H1 (cell line): ENCODE data around the gene GGA2. TPM values are rescaled to one million over a fixed set of nuclear protein-coding genes. Genes with fewer than 3 reads are reported as not detected.

Source experiments
- CTCF ChIA-PET: fragments of 300-600 bp; sonication (Branson Sonifier 250); formaldehyde crosslinking; loops from one replicate; lab custom pipeline; 2021; ENCODE audit not compliant: partially characterized antibody; lab: Charles Lee
- POLR2A ChIA-PET: fragments of 300-600 bp; sonication (Branson Sonifier 250); formaldehyde crosslinking; loops from one replicate; lab custom pipeline; 2021; ENCODE audit warnings: inconsistent platforms; ENCODE audit not compliant: partially characterized antibody; lab: Charles Lee
- DNase-seq, 2 experiments: peaks; one replicate each; pipeline versions ENCODE4 v3.0.0 to v3.0.0-alpha.2; 2010 to 2022; ENCODE audit warnings: low spot score in 2 of 2, low read depth in 1 of 2, mixed read lengths in 1 of 2
- FAIRE-seq: peaks from 2 replicates; lab custom pipeline; 2011; peaks lifted over from hg19 to GRCh38; lab: Jason Lieb, UNC
- H2AFZ ChIP-seq: 2 replicates; pipeline ENCODE4 v1.8.1; 2012; ENCODE audit warnings: low read length, inconsistent platforms
- H2AK5ac ChIP-seq: 2 replicates; pipeline ENCODE4 v1.6.1; 2013; ENCODE audit warnings: low read depth, low read length
- H2BK120ac ChIP-seq: replicated peaks from 2 replicates; pipeline ENCODE3; 2013; ENCODE audit warnings: low read depth, low read length, inconsistent platforms
- H2BK12ac ChIP-seq: 2 replicates; pipeline ENCODE4 v1.6.1; 2013; ENCODE audit warnings: low read depth, low read length
- H2BK15ac ChIP-seq: 2 replicates; pipeline ENCODE4 v1.6.1; 2013; ENCODE audit warnings: low read length
- H2BK20ac ChIP-seq: 2 replicates; pipeline ENCODE4 v1.6.1; 2013; ENCODE audit warnings: low read length
- H2BK5ac ChIP-seq: 2 replicates; pipeline ENCODE4 v1.6.1; 2013; ENCODE audit warnings: low read depth, low read length
- H3K14ac ChIP-seq: 2 replicates; pipeline ENCODE4 v1.6.1; 2013; ENCODE audit warnings: inconsistent platforms; ENCODE audit not compliant: insufficient read length
- H3K18ac ChIP-seq: 2 replicates; pipeline ENCODE4 v1.6.1; 2013; ENCODE audit warnings: low read length; ENCODE audit errors: extremely low read depth
- H3K23ac ChIP-seq: 2 replicates; pipeline ENCODE4 v1.6.1; 2013; ENCODE audit warnings: inconsistent platforms; ENCODE audit not compliant: insufficient read length
- H3K23me2 ChIP-seq: 2 replicates; pipeline ENCODE4 v1.6.1; 2013; ENCODE audit warnings: low read depth, low read length
- H3K27ac ChIP-seq: 2 replicates; pipeline ENCODE4 v1.6.1; 2011; ENCODE audit warnings: low read depth, low read length, inconsistent platforms
- H3K27me3 ChIP-seq, 4 experiments: replicated peaks in 1 of 4; 1 replicate in 1 of 4; 2 replicates in 3 of 4; pipeline versions ENCODE4 v1.6.1 to v1.8.1; 2011 to 2013; ENCODE audit warnings: low read length in 3 of 4, mild to moderate bottlenecking in 3 of 4, inconsistent platforms in 2 of 4, mixed read lengths in 2 of 4, moderate library complexity in 1 of 4; ENCODE audit not compliant: control insufficient read depth in 3 of 4, insufficient read depth in 3 of 4; ENCODE audit errors: extremely low read depth in 1 of 4
- H3K36me3 ChIP-seq, 4 experiments: 2 replicates each; pipeline versions ENCODE4 v1.6.1 to v1.8.1; 2011 to 2013; ENCODE audit warnings: mild to moderate bottlenecking in 4 of 4, low read length in 3 of 4, moderate library complexity in 2 of 4, control low read depth in 1 of 4, inconsistent platforms in 1 of 4; ENCODE audit not compliant: insufficient read depth in 4 of 4, control insufficient read depth in 2 of 4
- H3K4ac ChIP-seq: replicated peaks from 2 replicates; pipeline ENCODE3; 2013; ENCODE audit warnings: low read length, low read depth, mixed read lengths, inconsistent platforms; ENCODE audit not compliant: insufficient read length
- H3K4me1 ChIP-seq, 4 experiments: replicated peaks in 1 of 4; 1 replicate in 1 of 4; 2 replicates in 3 of 4; pipeline versions ENCODE4 v1.6.1 to v1.8.1; 2011 to 2013; ENCODE audit warnings: low read length in 3 of 4, inconsistent platforms in 2 of 4, mixed read lengths in 1 of 4; ENCODE audit not compliant: insufficient read depth in 4 of 4, control insufficient read depth in 3 of 4
- H3K4me2 ChIP-seq, 2 experiments: 2 replicates each; pipeline versions ENCODE4 v1.6.1 to v1.8.1; 2011 to 2013; ENCODE audit warnings: low read depth in 2 of 2, low read length in 2 of 2, control low read depth in 1 of 2, inconsistent platforms in 1 of 2, mild to moderate bottlenecking in 1 of 2; ENCODE audit not compliant: insufficient read depth in 1 of 2
- H3K4me3 ChIP-seq, 4 experiments: fragments of 200-600, 300-600 bp in 1 of 4; sonication (generic), shearing (Covaris generic), sonication (Bioruptor Twin) in 1 of 4; 2 replicates each; pipeline versions ENCODE4 v1.5.1 to v1.8.1; 2011 to 2016; ENCODE audit warnings: low read length in 4 of 4, low read depth in 3 of 4, control low read depth in 2 of 4, inconsistent platforms in 2 of 4, mild to moderate bottlenecking in 2 of 4, mixed read lengths in 1 of 4, moderate library complexity in 1 of 4; ENCODE audit not compliant: insufficient read depth in 2 of 4; ENCODE audit errors: extremely low read depth in 1 of 4
- H3K56ac ChIP-seq: replicated peaks from 2 replicates; pipeline ENCODE3; 2013; ENCODE audit warnings: low read depth, mild to moderate bottlenecking, mixed read lengths, low read length, inconsistent platforms; ENCODE audit not compliant: insufficient read length
- H3K79me1 ChIP-seq: 2 replicates; pipeline ENCODE4 v1.6.1; 2013; ENCODE audit warnings: low read depth, low read length, control low read depth
- H3K79me2 ChIP-seq, 2 experiments: 2 replicates each; pipeline versions ENCODE4 v1.6.1 to v1.8.1; 2012 to 2013; ENCODE audit warnings: low read length in 2 of 2, mild to moderate bottlenecking in 2 of 2, inconsistent platforms in 1 of 2; ENCODE audit not compliant: insufficient read depth in 2 of 2, control insufficient read depth in 1 of 2
- H3K9ac ChIP-seq, 4 experiments: replicated peaks in 1 of 4; 1 replicate in 1 of 4; 2 replicates in 3 of 4; pipeline versions ENCODE4 v1.6.1 to v1.8.1; 2011 to 2013; ENCODE audit warnings: low read depth in 3 of 4, low read length in 3 of 4, control low read depth in 2 of 4, mild to moderate bottlenecking in 2 of 4, moderate library complexity in 2 of 4, inconsistent platforms in 1 of 4; ENCODE audit errors: extremely low read depth in 1 of 4
- H3K9me3 ChIP-seq, 2 experiments: 2 replicates each; pipeline versions ENCODE4 v1.6.1 to v1.8.1; 2012 to 2013; ENCODE audit warnings: mild to moderate bottlenecking in 2 of 2, moderate library complexity in 2 of 2, control low read depth in 1 of 2, inconsistent platforms in 1 of 2, low read depth in 1 of 2, low read length in 1 of 2, mixed read lengths in 1 of 2; ENCODE audit not compliant: insufficient read depth in 2 of 2
- H4K20me1 ChIP-seq, 2 experiments: replicated peaks in 1 of 2; 2 replicates each; pipeline versions ENCODE3 to v1.8.1; 2011 to 2013; ENCODE audit warnings: inconsistent platforms in 2 of 2, low read length in 2 of 2, mild to moderate bottlenecking in 1 of 2; ENCODE audit not compliant: insufficient read depth in 2 of 2, control insufficient read depth in 1 of 2
- H4K5ac ChIP-seq: 2 replicates; pipeline ENCODE4 v1.6.1; 2013; ENCODE audit warnings: low read length, low read depth, mixed read lengths, inconsistent platforms; ENCODE audit not compliant: insufficient read length
- H4K8ac ChIP-seq: 2 replicates; pipeline ENCODE4 v1.8.0; 2013; ENCODE audit warnings: mild to moderate bottlenecking, moderate library complexity, low read length, inconsistent platforms; ENCODE audit not compliant: insufficient read depth; ENCODE audit errors: extremely low read depth
- H4K91ac ChIP-seq: replicated peaks from 2 replicates; pipeline ENCODE3; 2013; ENCODE audit warnings: low read length, mixed read lengths, inconsistent platforms; ENCODE audit not compliant: insufficient read length
- ASH2L ChIP-seq: fragments of 200-600, 300-600 bp; sonication (generic); IDR thresholded peaks from one replicate; pipeline ENCODE4 v1.7.1; 2017; ENCODE audit warnings: low read length
- JUND ChIP-seq: IDR thresholded peaks from 2 replicates; pipeline ENCODE4 v1.6.1; 2011; ENCODE audit warnings: mild to moderate bottlenecking, improper control_type of control experiment, low read length
- NANOG ChIP-seq: IDR thresholded peaks from 2 replicates; pipeline ENCODE4 v1.6.1; 2011; ENCODE audit warnings: low read length, low read depth, mild to moderate bottlenecking, inconsistent platforms; ENCODE audit not compliant: insufficient read depth, poor library complexity, severe bottlenecking
- RAD21 ChIP-seq, 2 experiments: IDR thresholded peaks in 1 of 2; conservative IDR thresholded peaks in 1 of 2; 2 replicates each; pipeline ENCODE4 v1.6.1; 2011; ENCODE audit warnings: low read depth in 2 of 2, low read length in 2 of 2, improper control_type of control experiment in 1 of 2, inconsistent platforms in 1 of 2, mild to moderate bottlenecking in 1 of 2, moderate library complexity in 1 of 2
- RBBP5 ChIP-seq: IDR thresholded peaks from 2 replicates; pipeline ENCODE4 v1.7.1; 2012; ENCODE audit warnings: low read depth, mild to moderate bottlenecking, inconsistent platforms, low read length, moderate library complexity, borderline replicate concordance
- ZNF274 ChIP-seq: IDR thresholded peaks from 2 replicates; pipeline ENCODE4 v1.7.0; 2012; ENCODE audit warnings: low read length, borderline replicate concordance; ENCODE audit errors: extremely low read depth
- WGBS, 2 experiments: shearing (Covaris generic) in 1 of 2; methylation state at CpG; one replicate each; pipeline versions ENCODE4 v1.1.6 to v1.1.7; 2013 to 2015; ENCODE audit warnings: low lambda C conversion rate in 2 of 2, mixed read lengths in 2 of 2, inconsistent platforms in 1 of 2, low coverage in 1 of 2, missing lambda C conversion rate in 1 of 2; ENCODE audit not compliant: insufficient replicate concordance in 2 of 2, insufficient coverage in 1 of 2, insufficient read length in 1 of 2; ENCODE audit errors: extremely low coverage in 1 of 2, missing lambda C conversion rate in 1 of 2; 5-methylcytosine and 5-hydroxymethylcytosine counted together
- polyA plus RNA-seq, 7 experiments: library from polyadenylated mRNA; depleted of rRNA in 3 of 7; stranded (reverse) in 5 of 7; unstranded in 2 of 7; fragments of >200 nt in 5 of 7; fragments of 200-250 nt in 2 of 7; gene quantifications; 1 replicate in 5 of 7; 2 replicates in 1 of 7; 4 replicates in 1 of 7; pipeline versions ENCODE4 v1.2.1 to v1.2.3, GENCODE V29; 2011 to 2013; ENCODE audit warnings: missing spikeins in 2 of 7, mixed read lengths in 2 of 7
- total RNA-seq: library from RNA; stranded (reverse); fragmentation: NEBNext Ultra II Directional; extraction: Animal tissue kit (Norgen Biotek cat#: 25700); gene quantifications from 2 replicates; pipeline ENCODE4 v1.2.1, GENCODE V29; 2021

The GGA2 gene
- total and polyA plus RNA-seq, 2 of the 8 experiments (the other 6 are each of a cell fraction or from before 2014, with no cell fraction given) = 65.8 to 114 TPM

- 73% methylated on average over 5 of the region's 5 CpGs; no CpG with 5 or more reads in 1 of the 2 experiments for WGBS, 2 experiments
- Histone ChIP-seq H3K27ac (no peak overlapping the region; the same call in 1 of the 2 replicates), H3K4me1 (peaks cover 0 to 2% (median 0%) of the 10 kb centered on the region in 4 experiments; a peak in 1 of 7 replicates), H3K36me3 (peaks cover 0 to 5% (median 0%) of the 10 kb centered on the region in 4 experiments; a peak in 1 of 8 replicates), H2BK15ac (no peak overlapping the region), H4K5ac (no peak overlapping the region), H4K20me1 (peaks cover 0 to 2% of the 10 kb centered on the region in 2 experiments), H3K9ac (no peak overlapping the region), H3K79me1 (no peaks in the 10 kb centered on the region), H2BK5ac (no peak overlapping the region), H3K4me3 (no peak overlapping the region), H2BK120ac (no peak overlapping the region), H4K91ac (no peak overlapping the region), H3K27me3 (no peaks in the 10 kb centered on the region), H2BK12ac (no peak overlapping the region), H4K8ac (no peak overlapping the region), H3K4ac (no peak overlapping the region), H3K23me2 (no peaks in the 10 kb centered on the region), H2AK5ac (no peak overlapping the region), H3K14ac (no peak overlapping the region), H2BK20ac (no peak overlapping the region), H3K4me2 (no peak overlapping the region), H2AFZ (no peak overlapping the region), H3K56ac (no peak overlapping the region), H3K9me3 (no peaks in the 10 kb centered on the region), H3K18ac (no peak overlapping the region; the same call in 1 of the 2 replicates), H3K23ac (no peak overlapping the region), H3K79me2 (no peaks in the 10 kb centered on the region)
- ChIA-PET CTCF (interaction anchor here (0.8 to 1.0 kb wide), 2 partner anchors 14 to 15 kb away, joined by 5 to 9 read pairs; no protein-coding TSS in a partner anchor), POLR2A (interaction anchor here (1.0 kb wide), 1 partner anchor 16 kb away, joined by 4 read pairs; no protein-coding TSS in a partner anchor)
- no peak for DNase-seq
- TF ChIP-seq RAD21 (IDR thresholded peaks at IDR 0.05 in 1 of 2, conservative IDR thresholded peaks at IDR 0.05 in 1 of 2; ENCODE audit: low read depth in 2 of 2, low read length in 2 of 2) = no peak
- no peak for TF ChIP-seq NANOG
- TF ChIP-seq ASH2L = no peak
- no peak for TF ChIP-seq JUND
- TF ChIP-seq RBBP5 = no peak
- no peak for TF ChIP-seq ZNF274
- no peak for FAIRE-seq
Observed at GRCh38 chr16:23420011-23420410, 90.3 kb downstream of the GGA2 start.
